Sciatic nerve (tissue), 2 donors: ENCODE measurements around the gene MATN1. TPM values are rescaled to one million over a fixed set of nuclear protein-coding genes. Genes with fewer than 3 reads are reported as not detected.
A peak's percentile ranks its signal among the peaks of the same experiment; 100 is the strongest.

ENCODE experiments used
- ATAC-seq: fragments of 200-7000 bp; cut with Tn5 transposase; one replicate; pipeline ENCODE4 v1.9.1; 2020; ENCODE audit warnings: mild to moderate bottlenecking, moderate library complexity
- DNase-seq: peaks from one replicate; pipeline ENCODE4 v3.0.0-alpha.2; 2020; ENCODE audit warnings: low spot score
- intact Hi-C: fragments of 100-400 bp; cut with DNase I; formaldehyde crosslinking; loops from one replicate; pipeline ENCODE4 v1.14.2; 2022
- total RNA-seq: library from RNA; stranded (reverse); fragmentation: NEBNext Ultra II Directional; extraction: Animal tissue kit (Norgen Biotek cat#: 25700); gene quantifications from one replicate; pipeline ENCODE4 v1.2.1, GENCODE V29; 2021
- donor health status: DM: no; HTN: no; CAD: no.
- donor health status: DM: no; HTN: no; CAD: no.

MATN1 gene
- total RNA-seq, 1 donor from 2014 or later, result 0.18 TPM

DNA sequence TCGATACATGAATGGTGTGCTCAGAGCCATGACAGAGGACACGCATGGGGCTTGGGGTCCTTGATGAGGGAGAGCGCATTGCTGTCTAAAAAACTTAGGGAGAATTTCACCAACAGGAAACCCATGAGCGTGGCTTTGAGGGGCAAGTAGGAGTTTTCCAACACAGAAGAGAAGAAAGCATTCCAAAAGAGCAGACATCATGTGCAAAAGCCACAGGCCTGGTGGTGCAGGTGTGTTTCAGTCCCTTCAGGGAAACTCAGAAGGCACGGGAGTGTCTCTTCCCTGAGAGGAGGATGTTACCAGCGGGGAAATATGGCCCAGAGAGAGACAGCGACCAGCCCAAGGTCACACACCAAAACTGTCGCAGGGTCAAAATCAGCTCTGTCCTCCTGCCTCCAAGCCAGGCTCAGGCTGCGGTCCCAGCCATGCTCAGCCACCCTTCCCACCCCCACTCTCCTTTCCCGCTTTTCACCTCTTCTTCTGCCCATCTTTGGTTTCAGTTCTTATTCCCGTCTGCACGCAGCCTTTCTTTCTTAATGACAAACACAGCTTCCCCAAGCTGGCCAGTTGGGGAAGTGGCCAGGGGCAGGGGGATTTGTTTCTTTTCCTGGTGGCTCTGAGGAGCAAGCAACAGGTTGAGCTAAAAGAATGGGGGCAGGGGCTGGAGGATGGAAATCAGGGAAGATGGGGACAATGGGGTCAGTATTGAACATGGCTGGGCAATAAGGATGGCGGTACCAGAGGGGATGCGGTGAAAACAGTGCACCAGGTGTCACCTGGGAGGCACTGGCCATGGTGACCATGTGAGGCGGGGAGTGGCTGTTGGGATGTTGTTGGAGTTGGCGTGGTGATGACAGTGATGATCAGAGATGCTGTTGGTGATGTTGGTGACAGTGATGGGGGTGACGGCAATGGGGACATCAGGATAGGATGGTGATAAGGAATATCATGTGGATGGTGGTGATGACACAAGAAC, 23.9 kb upstream of the MATN1 start:
- no peak for DNase-seq
- no peak for ATAC-seq
- intact Hi-C loops, result no loop called here

DNA sequence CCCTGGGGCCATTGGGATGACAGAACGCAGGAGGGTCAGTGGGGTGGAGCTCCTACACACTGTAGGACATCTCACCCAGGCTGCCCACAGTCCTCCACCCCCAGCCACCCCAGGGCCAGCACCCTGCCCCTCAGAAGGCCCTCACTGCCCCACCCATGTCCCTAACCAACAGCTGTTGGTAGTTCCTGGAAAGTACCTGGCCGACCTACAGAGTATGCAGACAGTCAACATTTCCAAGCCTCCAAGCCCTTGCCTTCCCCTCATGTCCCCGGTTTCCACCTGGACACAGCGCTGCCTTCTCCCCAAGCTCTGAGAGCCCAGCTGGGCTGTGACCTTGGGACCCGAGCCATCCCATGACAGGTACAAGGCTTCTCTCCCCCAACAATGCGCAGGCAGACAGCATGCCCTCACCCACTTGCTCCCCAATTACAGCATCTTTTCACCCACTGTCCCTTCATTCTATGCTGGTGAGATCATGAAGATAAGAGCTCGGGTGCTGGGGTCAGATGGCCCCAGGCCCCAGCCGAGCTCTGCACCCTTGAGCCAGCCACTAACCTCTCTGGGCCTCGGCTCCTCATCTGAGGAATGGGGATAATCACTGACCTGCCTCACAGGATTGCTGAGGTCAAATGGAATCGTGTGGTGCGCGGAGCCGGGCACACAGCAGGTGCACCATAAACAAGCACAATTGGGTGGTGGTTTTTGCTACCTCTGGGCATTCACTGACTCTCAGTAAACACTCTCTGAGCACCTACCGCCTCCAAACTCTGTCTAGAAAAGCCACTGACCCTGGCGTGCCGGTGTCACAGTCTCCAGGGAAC, 23.0 kb upstream of the MATN1 start:
- ATAC-seq, result no peak
- no peak for DNase-seq
- intact Hi-C loops, result no loop called here

DNA sequence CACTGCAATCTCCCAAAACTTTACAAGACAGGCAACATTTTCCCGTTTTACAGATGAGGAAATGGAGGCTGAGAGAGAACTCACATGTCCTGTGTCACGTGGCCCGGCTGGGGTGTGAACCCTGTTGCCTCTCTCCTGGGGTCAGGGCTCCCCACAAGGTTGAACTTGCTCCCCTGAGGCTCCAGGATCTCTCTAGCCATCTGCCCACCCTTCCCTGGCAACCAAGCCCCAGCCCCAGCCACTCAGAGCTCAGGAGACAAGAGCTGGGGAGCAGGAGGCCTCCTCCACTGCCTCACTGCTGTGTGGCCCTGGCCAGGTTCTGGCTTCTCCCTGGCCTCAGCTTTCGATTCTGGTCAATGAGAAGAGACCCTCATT, 22.4 kb upstream of the MATN1 start:
- DNase-seq (no peak), ATAC-seq (no peak)
- intact Hi-C loops, result no loop called here

DNA sequence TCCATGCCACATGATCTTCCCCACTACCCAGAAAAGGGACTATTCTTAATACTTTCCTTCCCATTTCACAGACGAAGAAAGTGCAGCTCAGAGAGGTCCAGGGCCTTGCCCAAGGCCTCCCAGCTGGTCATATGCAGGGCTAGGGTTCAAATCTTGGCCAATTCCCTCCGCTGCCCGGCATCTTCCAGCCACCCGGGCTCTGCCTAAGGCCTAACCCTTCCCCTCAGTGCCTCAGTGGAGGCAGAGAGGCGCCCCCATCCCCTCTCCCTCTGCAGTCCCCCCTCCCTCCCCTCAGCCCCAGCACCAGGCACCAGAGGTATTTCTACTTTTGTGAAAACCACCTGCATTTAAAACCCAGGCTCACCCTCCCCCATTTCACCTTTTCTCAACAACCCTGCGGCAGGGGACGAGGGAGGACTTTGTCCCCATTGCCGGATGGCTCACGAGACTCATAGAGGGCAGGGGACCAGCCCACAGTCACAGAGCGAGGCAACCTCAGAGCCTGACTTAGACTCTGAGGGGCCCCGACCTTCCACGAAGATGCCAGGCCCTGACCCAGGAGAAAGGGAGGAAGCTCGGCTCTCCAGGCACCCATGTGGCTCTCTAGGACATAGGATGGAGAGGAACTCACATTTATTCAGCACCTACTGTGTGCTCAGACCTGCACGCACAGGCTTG, 21.9 kb upstream of the MATN1 start:
- no peak for ATAC-seq
- intact Hi-C loops, result no loop called here
- DNase-seq, result no peak

DNA sequence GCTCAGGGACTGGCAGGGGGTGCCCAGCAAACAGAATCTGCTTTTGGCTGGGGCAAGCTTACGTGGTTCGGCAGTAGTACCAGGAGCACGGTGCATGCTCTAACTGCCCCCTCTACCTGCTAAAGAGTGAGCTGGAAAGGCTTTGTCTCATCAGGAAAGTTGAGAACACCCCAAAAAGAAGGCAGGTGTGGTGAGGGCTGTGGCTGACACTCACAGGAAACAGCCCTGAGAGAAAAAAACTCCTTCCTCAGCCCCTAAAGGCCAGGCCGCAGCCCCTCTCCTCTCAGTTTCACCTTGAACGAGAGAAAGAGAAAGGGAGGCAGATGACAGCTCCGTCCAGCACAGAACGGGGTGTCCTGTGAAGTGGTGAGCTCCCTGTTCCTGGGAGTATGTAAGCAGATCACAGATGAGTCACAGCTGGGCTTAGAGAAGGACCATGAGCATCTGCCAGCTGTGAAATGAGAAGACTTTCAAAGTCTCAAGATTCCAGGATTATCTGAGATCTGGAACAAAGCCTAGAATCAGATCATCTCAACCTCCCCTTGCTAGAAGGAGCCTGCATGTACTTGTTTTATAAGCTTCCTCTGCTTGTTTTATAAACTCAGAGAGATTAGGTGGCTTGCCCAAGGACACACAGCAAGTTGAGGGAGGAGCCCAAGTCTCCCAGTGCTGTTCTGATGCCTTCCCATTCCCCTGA, 20.8 kb upstream of the MATN1 start:
- ATAC-seq (no peak), DNase-seq (no peak)
- intact Hi-C loops, result no loop called here

DNA sequence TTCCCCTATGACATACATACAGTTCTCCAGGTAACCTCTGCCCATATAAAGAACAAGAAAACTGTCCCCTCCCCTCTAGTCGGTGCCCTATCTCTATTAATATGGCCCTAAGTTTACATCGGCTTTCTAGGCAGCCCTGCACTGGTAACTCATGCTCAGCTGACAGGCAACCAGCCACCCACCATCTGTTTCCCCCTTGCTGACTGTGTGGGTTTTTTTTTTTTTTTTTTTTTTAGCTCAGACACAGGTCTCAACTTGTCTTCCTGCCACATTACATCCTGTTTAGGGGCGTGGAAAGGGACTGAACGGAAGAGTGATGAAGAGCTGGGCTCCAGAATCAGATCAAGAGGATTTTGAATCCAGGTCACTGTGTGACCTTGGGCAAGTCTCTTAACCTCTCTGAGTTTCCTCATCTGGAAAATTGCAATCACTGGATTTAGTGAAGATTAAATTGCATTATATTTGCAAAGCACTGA, 20.2 kb upstream of the MATN1 start:
- intact Hi-C loops, result no loop called here
- DNase-seq, result no peak
- peak; percentile 18 for ATAC-seq

DNA sequence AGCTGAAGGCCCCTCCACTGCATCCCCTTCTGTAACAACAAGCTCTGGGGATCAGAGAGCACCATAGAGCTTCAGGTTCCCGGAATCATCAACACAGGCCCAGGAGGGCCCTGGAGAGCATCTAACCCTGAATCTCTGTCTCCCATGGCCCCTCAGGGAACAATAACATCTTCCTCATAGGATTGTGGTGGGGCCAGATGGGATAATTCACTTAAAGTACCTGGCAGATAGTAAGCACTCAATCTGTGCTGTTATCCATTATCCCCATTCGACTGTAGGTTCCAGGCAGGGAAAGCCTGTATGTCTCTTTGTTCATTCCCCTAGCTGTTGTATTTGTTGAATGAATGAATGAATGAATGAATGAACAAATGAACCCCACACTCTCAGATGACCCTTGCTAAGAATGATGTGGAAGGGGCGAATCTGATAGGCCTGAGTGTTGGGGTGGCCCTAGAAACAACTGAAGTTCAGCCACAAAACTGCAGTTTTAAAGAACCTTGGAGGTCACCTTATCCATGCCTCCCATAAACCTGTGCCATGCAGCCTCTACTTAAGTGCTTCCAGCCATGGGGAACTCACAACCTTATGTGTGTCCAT, 19.7 kb upstream of the MATN1 start:
- ATAC-seq (no peak), DNase-seq (no peak)
- intact Hi-C loops, result no loop called here

DNA sequence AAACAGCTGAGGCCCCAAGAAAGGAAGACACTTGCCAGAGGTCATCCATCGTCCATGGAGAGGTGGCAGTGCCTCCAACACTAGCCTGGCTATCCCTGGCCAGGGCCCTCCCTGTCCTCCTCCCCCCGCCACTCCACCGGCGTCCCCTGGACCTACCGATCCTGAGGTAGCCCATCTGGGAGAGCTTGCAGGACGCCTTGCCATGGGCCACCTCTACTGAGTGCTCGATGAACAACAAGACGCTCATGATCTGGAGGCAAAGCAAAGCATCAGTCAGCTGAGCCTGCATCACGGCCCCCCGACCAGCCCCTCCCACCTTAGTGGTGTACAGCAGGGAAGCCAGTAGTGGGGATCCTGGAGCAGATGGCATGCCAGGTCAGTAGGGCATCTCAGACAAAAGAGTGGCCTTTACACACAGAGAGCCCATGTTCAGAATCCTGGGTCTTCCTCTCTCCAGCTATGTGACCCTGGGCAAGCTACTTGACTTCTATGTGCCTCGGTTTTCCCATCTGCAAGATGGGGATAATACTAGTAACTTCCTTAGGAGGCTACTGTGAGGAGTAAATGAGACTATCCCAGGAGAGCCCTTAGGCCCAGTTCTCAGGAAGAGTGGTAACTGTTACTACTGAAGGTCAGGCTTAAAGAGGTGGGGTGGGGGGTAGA, 19.0 kb upstream of the MATN1 start:
- no peak for DNase-seq
- intact Hi-C loops, result no loop called here
- no peak for ATAC-seq

DNA sequence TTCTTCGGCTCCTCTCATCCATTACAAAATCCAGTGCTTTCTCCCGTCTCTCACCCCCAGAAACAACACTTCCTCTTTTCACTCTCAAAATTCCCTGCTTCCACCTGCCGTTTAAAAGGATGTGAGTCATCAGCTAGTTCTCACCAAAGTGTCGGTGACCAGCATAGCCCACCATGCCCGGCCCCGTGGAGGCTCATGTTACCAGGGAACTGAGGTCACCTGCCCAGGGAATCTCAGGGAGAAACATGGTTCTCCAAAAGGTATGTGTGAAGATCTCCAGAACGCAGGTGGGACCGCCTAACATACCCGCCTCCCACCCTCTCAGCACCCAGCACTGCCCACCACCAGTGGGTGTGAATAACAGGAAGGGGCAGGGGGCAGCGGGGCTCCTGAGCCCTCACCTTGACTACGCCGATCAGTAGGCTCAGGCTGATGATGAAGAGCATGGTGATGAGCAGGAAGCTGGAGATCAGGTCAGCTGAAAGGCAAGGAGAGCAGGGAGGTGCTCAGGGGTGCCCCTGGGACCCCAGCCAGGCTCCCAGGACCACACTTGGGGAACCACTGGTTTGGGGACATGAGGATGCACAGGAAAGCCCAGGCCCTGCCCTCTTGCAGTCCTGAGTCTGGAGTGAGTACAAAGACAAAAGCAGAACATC, 18.0 kb upstream of the MATN1 start:
- intact Hi-C loops, result no loop called here
- no peak for DNase-seq
- no peak for ATAC-seq

DNA sequence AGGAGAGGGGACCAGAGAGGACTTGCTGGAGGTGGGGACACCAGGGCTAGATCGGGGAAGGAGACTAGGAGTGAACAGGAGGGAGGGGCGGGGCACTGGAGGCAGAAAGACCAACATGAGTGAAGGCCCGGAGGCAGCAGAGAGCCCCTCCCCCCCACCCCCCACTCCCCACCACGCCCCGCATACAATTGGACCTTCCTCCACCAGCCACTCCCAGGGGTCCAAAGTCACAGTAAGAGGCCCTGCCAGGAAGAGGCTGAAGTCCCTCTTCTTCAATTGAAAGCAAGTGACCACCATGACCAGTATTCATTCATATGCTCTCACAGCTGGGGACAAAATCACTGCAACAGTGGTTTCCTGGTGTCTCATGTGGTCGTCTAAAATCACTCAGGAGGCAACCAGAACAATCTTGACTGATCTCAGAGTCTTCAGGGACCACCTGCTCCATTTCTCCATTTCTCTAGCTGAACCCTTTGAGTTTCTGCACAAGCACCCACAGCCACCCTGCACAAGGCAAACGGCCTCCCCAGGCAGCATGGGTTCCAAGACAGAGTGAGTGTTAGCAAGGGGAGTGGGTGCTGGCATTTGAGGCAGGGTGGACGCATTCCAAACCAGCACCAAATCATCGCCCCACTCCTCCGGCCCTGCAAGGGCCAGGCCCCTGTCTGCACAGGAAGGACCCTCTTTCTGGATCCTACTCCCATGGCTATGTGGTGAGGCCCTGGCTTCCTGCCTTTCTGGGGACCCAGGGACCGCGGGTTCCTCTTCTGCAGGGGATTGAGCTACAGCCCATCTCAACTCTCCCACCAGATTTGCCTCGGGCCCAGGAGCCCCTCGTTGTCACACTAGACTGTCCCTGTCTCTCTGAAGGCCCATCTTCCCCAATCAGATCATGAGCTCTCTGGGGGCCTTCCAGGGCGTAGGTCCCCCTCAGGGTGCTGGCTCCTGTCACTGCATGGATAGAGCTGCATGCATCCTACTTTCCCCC, 17.2 kb upstream of the MATN1 start:
- intact Hi-C loops, result no loop called here
- ATAC-seq (no peak), DNase-seq (no peak)

DNA sequence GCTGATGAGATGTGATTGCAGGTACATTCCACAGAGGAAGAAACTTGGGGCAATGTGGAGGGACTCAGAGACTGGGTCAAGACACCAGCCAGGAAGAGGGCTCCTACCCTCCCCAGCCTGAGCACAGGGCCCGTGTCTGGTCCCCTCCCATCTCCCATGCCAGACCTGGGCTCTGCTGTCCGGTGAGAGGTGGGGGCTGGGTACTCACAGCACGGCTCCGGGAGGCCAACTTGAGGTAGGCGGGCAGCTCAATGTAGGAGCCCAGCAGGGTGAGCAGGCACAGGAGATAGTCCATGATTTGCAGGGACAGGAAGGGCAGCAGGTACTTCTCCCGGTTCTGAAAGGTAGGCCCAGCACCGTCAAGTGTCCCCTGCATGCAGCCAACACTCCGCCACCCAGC, 16.2 kb upstream of the MATN1 start:
- no peak for DNase-seq
- intact Hi-C loops, result no loop called here
- ATAC-seq, result no peak

DNA sequence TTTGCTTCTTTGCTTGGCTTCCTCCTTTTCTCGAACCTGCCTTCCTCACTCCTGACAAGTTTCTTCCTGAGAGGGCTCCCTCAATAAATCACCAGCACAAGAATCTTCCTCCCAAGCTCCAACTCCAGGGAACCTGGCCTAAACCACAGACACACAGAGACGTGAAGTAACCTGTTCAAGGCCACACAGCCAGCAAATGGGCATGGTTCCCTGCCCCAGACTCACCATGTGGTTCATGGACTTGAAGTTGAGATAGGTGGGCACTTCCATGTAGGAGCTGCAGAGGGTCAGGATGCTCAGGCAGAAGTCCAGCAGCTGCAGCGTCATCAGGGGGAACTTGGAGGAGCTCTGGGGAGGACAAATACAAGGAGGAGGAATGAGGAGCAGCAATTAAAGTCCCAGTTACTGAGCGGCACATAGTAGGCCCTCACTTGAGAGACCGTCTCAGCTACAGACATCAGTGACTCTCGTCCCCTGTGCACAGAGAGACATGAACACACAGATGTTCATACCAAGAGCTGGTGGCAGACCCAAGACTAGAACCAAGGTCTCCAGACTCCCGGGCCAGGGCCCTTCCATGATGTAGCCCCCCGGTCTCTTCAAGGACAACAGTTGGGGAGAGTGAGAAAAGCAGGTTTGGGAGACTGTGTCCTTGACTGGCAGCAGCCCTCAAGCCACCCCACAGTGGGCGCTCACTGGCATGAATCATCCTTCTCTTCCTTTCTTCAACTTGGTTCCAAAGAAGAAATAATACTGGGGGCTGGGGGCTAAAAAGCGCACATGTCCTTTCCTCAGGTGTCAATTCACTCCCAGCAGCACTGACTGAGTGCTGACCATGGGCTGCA, 15.6 kb upstream of the MATN1 start:
- ATAC-seq (no peak), DNase-seq (no peak)
- intact Hi-C loops, result no loop called here

DNA sequence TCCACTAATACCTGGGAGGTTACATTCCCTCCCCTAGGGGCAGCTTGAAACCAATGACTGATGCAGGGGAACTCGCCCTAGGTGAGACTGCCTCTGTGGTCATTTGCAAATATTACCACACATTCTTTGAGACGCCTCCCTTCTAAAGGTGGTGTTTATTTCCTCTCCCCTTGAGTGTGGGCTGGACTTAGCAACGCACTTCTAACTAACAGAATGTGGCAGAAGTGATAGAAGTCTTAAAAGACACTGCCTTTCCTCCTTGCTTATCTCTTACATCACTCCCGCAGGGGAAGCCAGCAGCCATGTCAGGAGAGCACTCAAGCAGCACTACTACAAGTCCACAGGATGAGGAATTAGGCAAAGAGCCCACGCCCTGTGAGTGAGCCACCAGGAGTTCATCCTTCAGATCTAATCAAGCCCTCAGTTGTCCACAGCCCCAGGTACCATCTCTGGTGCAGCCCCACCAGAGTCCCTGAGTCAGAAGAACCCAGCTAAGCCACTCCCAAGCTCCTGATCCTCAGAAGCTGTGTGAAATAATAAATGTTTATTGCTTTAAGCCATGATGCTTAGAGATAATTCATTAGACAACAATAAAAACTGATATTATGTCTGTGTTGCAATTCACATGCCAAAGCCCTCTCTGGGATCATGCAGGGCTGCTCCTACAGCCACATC, 14.8 kb upstream of the MATN1 start:
- intact Hi-C loops, result no loop called here
- ATAC-seq, result no peak
- no peak for DNase-seq

DNA sequence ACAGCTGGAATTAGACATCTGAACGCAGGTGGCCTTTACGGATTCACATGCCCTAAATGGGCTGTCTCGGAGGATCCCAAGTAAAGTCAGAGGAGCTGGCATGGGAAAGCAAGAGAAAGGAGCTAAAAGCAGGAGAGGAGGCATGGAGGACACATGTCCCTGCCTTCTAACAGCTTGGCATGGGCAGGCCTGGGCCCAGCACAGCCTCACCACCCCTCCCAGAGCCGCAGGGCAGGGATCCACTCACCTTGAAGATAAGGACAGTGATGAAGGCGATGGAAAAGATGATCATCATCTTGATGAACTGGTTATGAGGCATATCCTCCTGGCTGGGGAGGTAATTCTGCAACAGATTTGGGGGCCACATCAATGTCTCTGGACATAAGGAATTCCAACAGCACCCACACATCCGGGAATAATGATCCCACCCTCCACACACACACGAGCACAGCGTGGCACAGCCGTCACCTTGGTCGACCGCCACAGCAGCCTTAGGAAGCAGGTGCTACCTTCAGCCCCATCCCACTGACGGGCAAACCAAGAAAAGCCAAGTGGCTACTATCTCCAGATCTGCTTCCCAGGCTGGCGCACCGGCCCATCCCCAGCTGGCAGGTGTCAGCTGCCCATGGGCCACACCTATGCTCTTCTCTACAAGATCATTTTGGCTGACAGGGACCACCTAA, 14.1 kb upstream of the MATN1 start:
- no peak for DNase-seq
- no peak for ATAC-seq
- intact Hi-C loops, result no loop called here
